Mesothelial cell of epicardium (in vitro differentiated cells): ENCODE data around the gene LEPR. TPM values are rescaled to one million over a fixed set of nuclear protein-coding genes. Genes with fewer than 3 reads are reported as not detected.

Experiments used
- DNase-seq, 2 experiments: peaks; one replicate each; pipeline ENCODE4 v3.0.0; 2021; ENCODE audit warnings: low spot score in 2 of 2; ENCODE audit not compliant: unreplicated experiment in 2 of 2
- H3K27ac Mint-ChIP-seq: 2 replicates; pipeline ENCODE4 v1.8.0; 2021; ENCODE audit warnings: mixed read lengths
- H3K27me3 Mint-ChIP-seq: 2 replicates; pipeline ENCODE4 v1.8.0; 2021; ENCODE audit warnings: low read depth, mixed read lengths
- H3K36me3 Mint-ChIP-seq: 2 replicates; pipeline ENCODE4 v1.8.0; 2021; ENCODE audit warnings: mixed read lengths
- H3K4me1 Mint-ChIP-seq: 2 replicates; pipeline ENCODE4 v1.8.0; 2021; ENCODE audit warnings: mixed read lengths
- H3K4me3 Mint-ChIP-seq: 2 replicates; pipeline ENCODE4 v1.8.0; 2021; ENCODE audit warnings: mild to moderate bottlenecking, moderate library complexity, mixed read lengths
- H3K9me3 Mint-ChIP-seq: 2 replicates; pipeline ENCODE4 v1.8.0; 2021; ENCODE audit warnings: mixed read lengths
- total RNA-seq: library from RNA; stranded (reverse); gene quantifications from 3 replicates; pipeline ENCODE4 v1.2.1, GENCODE V29; 2021
- TF ChIP-seq, protein P1 (sequence below): fragments of 200-600 bp; sonication (generic); IDR thresholded peaks from one replicate; pipeline ENCODE4 v1.5.0; 2021; ENCODE audit warnings: antibody characterized with exemption; ENCODE audit not compliant: unreplicated experiment

LEPR gene, protein sequence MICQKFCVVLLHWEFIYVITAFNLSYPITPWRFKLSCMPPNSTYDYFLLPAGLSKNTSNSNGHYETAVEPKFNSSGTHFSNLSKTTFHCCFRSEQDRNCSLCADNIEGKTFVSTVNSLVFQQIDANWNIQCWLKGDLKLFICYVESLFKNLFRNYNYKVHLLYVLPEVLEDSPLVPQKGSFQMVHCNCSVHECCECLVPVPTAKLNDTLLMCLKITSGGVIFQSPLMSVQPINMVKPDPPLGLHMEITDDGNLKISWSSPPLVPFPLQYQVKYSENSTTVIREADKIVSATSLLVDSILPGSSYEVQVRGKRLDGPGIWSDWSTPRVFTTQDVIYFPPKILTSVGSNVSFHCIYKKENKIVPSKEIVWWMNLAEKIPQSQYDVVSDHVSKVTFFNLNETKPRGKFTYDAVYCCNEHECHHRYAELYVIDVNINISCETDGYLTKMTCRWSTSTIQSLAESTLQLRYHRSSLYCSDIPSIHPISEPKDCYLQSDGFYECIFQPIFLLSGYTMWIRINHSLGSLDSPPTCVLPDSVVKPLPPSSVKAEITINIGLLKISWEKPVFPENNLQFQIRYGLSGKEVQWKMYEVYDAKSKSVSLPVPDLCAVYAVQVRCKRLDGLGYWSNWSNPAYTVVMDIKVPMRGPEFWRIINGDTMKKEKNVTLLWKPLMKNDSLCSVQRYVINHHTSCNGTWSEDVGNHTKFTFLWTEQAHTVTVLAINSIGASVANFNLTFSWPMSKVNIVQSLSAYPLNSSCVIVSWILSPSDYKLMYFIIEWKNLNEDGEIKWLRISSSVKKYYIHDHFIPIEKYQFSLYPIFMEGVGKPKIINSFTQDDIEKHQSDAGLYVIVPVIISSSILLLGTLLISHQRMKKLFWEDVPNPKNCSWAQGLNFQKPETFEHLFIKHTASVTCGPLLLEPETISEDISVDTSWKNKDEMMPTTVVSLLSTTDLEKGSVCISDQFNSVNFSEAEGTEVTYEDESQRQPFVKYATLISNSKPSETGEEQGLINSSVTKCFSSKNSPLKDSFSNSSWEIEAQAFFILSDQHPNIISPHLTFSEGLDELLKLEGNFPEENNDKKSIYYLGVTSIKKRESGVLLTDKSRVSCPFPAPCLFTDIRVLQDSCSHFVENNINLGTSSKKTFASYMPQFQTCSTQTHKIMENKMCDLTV
- 4.3 to 5.0 TPM (median 4.7 TPM) in 3 replicates for total RNA-seq

DNA sequence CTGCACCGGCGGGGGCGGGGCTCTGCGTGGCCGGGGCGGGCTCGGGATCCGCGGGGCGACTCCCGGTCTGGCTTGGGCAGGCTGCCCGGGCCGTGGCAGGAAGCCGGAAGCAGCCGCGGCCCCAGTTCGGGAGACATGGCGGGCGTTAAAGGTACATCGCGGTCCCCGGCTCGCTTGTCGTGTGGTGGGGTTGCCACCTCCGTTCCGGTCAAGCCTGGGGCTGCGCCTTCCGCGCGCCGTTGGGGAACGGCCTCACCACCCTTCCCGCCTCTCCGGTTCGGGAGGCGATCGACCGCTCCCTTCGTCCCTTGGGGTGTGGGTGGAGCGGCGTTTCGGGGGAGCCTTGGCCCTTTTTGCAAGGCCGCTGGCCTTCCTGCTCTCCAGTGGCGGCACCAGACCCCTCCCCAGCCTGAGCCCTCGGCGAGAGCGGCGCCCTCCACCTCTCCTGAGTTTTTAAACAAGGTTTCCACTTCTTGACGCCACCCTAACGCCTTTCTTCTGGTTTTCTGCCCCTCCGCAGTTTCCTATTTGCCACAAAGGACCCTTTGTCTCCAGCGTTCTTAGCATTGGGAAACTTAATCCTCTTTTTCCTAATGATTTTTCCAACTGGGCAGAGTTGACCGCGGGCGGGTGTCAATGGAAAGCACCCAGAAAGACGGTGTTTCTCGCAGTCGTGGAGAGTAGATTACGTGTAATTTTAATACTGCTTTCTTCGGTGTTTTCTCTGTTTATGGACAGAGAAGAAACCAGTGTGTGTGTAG is at the start of gene LEPR, which contains the start of gene LEPROT:
Gene LEPR, plus strand, starts transcription at position 79 of the 761 bp plus-strand sequence. CDS start 144,898 bp downstream, outside the sequence.
Gene LEPROT, plus strand, starts transcription at position 79 of the 761 bp plus-strand sequence. Its CDS starts 57 bp downstream, at position 136.
- Mint-ChIP-seq H3K4me3 (no peak within 1 kb of the TSS), H3K4me1 (peaks cover 33% of the 10 kb centered on the region), H3K27ac (peak within 1 kb of the TSS; percentile 99), H3K9me3 (no peaks in the 10 kb centered on the region), H3K36me3 (peaks cover 12% of the 10 kb centered on the region), H3K27me3 (no peaks in the 10 kb centered on the region)
- no peak for DNase-seq
- TF ChIP-seq, protein P1, sequence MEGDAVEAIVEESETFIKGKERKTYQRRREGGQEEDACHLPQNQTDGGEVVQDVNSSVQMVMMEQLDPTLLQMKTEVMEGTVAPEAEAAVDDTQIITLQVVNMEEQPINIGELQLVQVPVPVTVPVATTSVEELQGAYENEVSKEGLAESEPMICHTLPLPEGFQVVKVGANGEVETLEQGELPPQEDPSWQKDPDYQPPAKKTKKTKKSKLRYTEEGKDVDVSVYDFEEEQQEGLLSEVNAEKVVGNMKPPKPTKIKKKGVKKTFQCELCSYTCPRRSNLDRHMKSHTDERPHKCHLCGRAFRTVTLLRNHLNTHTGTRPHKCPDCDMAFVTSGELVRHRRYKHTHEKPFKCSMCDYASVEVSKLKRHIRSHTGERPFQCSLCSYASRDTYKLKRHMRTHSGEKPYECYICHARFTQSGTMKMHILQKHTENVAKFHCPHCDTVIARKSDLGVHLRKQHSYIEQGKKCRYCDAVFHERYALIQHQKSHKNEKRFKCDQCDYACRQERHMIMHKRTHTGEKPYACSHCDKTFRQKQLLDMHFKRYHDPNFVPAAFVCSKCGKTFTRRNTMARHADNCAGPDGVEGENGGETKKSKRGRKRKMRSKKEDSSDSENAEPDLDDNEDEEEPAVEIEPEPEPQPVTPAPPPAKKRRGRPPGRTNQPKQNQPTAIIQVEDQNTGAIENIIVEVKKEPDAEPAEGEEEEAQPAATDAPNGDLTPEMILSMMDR, result no peak

DNA sequence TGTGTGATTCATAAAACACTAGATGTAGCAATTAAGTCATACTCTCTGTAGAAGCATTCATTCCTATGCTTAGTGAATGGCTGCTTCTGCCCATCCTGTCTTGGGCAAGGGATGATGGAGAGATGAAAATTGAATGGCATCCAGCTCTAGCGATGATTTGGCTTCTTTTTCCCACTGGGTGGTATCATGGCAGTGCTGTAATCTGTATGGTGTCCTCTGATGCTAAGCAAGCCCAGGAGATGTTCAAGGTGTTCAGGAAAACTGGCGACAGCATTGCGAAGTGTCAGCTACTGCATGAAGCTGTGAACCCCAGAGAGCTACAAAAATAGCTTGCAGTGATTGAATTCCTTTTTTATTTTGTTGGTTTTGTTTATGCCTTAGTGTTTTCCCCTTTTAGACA is 48.9 kb upstream of the LEPR start:
- no peak for DNase-seq
- peaks cover 14% of the 10 kb centered on the region for H3K36me3 Mint-ChIP-seq
- no peak overlapping the region for H3K27ac Mint-ChIP-seq
- peaks cover 20% of the 10 kb centered on the region for H3K9me3 Mint-ChIP-seq
- H3K27me3 Mint-ChIP-seq, result no peaks in the 10 kb centered on the region
- no peak overlapping the region for H3K4me3 Mint-ChIP-seq
- H3K4me1 Mint-ChIP-seq, result no peaks in the 10 kb centered on the region
- TF ChIP-seq, protein P1, result no peak

DNA sequence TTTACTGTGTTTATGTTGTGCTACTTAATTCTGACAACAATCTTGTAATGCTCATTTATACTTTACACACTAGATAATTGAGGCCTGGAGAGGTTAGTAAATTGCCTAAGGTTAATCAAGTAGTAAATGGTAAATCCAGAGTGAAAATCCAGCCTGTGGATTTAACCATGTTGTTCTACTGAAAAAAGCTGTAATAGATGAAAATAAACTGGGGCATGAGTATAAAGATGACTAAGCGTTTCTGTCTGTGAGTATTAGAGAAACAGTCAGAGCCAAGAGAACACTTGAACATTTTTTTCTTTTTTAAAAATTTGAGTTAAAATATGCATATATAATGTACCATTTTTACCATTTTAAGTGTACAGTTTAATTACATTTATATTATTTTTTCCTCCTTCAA is 47.9 kb upstream of the LEPR start:
- H3K36me3 Mint-ChIP-seq, result peaks cover 14% of the 10 kb centered on the region
- H3K9me3 Mint-ChIP-seq, result peaks cover 20% of the 10 kb centered on the region
- TF ChIP-seq, protein P1, result no peak
- no peak for DNase-seq
- H3K27ac Mint-ChIP-seq, result no peak overlapping the region
- no peak overlapping the region for H3K4me3 Mint-ChIP-seq
- no peaks in the 10 kb centered on the region for H3K27me3 Mint-ChIP-seq
- no peaks in the 10 kb centered on the region for H3K4me1 Mint-ChIP-seq

DNA sequence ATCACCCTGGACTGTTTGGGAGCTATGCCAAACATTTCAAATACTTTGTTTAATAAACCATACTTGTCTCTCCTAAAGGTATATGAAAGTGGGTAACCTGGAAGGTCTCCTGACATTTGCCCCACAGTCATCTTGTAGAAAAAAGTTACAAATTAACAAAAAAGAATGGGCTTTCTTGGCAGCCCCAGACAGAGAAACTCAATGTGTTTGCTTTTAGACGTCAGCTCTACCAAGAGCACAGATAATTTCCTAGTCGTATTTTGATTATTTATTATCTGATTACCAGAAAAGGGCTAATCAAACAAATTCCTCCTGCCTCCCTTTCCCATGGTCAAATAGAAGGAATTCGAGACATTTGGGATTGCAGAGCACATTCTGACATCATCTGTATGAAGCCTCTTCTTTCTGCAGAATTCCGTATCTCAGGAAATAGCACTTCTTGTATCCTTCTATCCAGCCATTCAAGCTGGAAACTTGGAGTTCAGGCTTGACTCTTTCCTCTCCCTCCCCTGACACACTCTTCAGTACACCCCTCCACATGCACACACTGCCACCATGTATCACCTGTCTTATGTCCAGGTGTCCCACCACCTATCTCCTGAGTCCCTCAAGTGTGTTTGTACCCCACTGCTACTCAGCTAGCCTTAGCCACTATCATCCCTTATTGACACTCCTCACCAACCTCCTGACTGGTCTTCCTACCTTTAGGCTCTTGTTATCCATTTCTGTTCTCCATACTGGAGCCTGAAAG is 42.8 kb upstream of the LEPR start:
- DNase-seq, result no peak
- H3K4me3 Mint-ChIP-seq, result no peak overlapping the region
- H3K4me1 Mint-ChIP-seq, result no peaks in the 10 kb centered on the region
- TF ChIP-seq, protein P1, result no peak
- peaks cover 23% of the 10 kb centered on the region for H3K36me3 Mint-ChIP-seq
- H3K9me3 Mint-ChIP-seq, result peaks cover 22% of the 10 kb centered on the region
- H3K27ac Mint-ChIP-seq, result no peak overlapping the region
- no peaks in the 10 kb centered on the region for H3K27me3 Mint-ChIP-seq
